Cerebellar cortex (tissue), 1 donor: Measurements from ENCODE around the gene GPC6.

Experiments used
- DNase-seq: peaks from one replicate; pipeline ENCODE4 v3.0.0-alpha.2; 2015; ENCODE audit warnings: low spot score

Gene GPC6

GRCh38 chr13:93686399-93686798 is 459.8 kb downstream of the GPC6 start:
- no peak for DNase-seq

- no peak for DNase-seq
These were observed 460.7 kb downstream of the GPC6 start for GRCh38 chr13:93687261-93687660.

GRCh38 chr13:93689333-93689732 is 462.7 kb downstream of the GPC6 start:
- no peak for DNase-seq

- DNase-seq = no peak
These were observed 463.5 kb downstream of the GPC6 start for GRCh38 chr13:93690139-93690538.

- no peak for DNase-seq
These were observed 471.5 kb downstream of the GPC6 start for GRCh38 chr13:93698016-93698613.

GRCh38 chr13:93700115-93700514 is 473.5 kb downstream of the GPC6 start:
- DNase-seq = no peak

- DNase-seq = no peak
These were observed 481.9 kb downstream of the GPC6 start for GRCh38 chr13:93708308-93709075.

GRCh38 chr13:93709506-93710244 is 483.1 kb downstream of the GPC6 start:
- DNase-seq = no peak

- no peak for DNase-seq
These were observed 487.6 kb downstream of the GPC6 start for GRCh38 chr13:93714171-93714570.

GRCh38 chr13:93715866-93716265 is 489.3 kb downstream of the GPC6 start:
- DNase-seq = no peak

GRCh38 chr13:93716623-93717022 is 490.0 kb downstream of the GPC6 start:
- DNase-seq = no peak

GRCh38 chr13:93721483-93721882 is 494.9 kb downstream of the GPC6 start:
- no peak for DNase-seq

GRCh38 chr13:93723316-93723715 is 496.7 kb downstream of the GPC6 start:
- DNase-seq = no peak

- no peak for DNase-seq
These were observed 497.6 kb downstream of the GPC6 start for GRCh38 chr13:93724187-93724586.

- no peak for DNase-seq
These were observed 499.8 kb downstream of the GPC6 start for GRCh38 chr13:93726173-93726957.

GRCh38 chr13:93727211-93728141 is 500.9 kb downstream of the GPC6 start:
- no peak for DNase-seq

- no peak for DNase-seq
These were observed 502.8 kb downstream of the GPC6 start for GRCh38 chr13:93729383-93729782.

- DNase-seq = no peak
These were observed 504.2 kb downstream of the GPC6 start for GRCh38 chr13:93730780-93731179.

- no peak for DNase-seq
These were observed 505.6 kb downstream of the GPC6 start for GRCh38 chr13:93732186-93732585.

GRCh38 chr13:93736081-93736480 is 509.5 kb downstream of the GPC6 start:
- no peak for DNase-seq

GRCh38 chr13:93736909-93737308 is 510.3 kb downstream of the GPC6 start:
- no peak for DNase-seq
